ENCODE results near the gene MCTP1. TPM values are rescaled to one million over a fixed set of nuclear protein-coding genes. Genes with fewer than 3 reads are reported as not detected.

Gene MCTP1
- total RNA-seq, 2 donors from 2014 or later: 22.1 to 256 TPM

DNA sequence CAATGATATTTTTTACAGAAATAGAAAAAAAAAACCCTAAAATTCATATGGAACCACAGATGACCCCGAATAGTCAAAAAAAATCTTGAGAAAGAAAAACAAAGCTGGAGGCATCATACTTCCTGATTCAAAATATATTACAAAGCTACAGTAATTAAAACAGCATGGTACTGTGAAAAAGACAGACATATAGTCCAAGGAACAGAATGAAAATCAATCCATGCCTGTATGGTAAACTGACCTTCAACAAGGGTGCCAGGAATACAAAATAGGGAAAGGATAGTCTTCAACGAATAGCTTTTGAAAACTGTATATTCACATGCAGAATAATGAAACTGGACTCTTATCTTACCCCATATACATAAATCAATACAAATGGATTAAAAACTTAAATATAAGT lies 307.5 kb downstream of the MCTP1 start:
- peaks cover 7% of the 10 kb centered on the region for H3K9me3 ChIP-seq
- H3K4me3 ChIP-seq: no peak overlapping the region
- H3K27me3 ChIP-seq (replicated peaks; ENCODE audit: insufficient read depth): no peaks in the 10 kb centered on the region
- H3K27ac ChIP-seq: no peak overlapping the region
- ATAC-seq (ENCODE audit: insufficient number of reproducible peaks, low FRiP score, low read depth) (no peak), DNase-seq (ENCODE audit: low spot score) (no peak)
- H3K4me1 ChIP-seq (ENCODE audit: control insufficient read depth in 1 of 2, low read depth in 2 of 2): no peaks in the 10 kb centered on the region
- no peaks in the 10 kb centered on the region for H3K36me3 ChIP-seq
- TF ChIP-seq, protein P1, sequence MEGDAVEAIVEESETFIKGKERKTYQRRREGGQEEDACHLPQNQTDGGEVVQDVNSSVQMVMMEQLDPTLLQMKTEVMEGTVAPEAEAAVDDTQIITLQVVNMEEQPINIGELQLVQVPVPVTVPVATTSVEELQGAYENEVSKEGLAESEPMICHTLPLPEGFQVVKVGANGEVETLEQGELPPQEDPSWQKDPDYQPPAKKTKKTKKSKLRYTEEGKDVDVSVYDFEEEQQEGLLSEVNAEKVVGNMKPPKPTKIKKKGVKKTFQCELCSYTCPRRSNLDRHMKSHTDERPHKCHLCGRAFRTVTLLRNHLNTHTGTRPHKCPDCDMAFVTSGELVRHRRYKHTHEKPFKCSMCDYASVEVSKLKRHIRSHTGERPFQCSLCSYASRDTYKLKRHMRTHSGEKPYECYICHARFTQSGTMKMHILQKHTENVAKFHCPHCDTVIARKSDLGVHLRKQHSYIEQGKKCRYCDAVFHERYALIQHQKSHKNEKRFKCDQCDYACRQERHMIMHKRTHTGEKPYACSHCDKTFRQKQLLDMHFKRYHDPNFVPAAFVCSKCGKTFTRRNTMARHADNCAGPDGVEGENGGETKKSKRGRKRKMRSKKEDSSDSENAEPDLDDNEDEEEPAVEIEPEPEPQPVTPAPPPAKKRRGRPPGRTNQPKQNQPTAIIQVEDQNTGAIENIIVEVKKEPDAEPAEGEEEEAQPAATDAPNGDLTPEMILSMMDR (IDR thresholded peaks at IDR 0.05): no peak

- H3K9me3 ChIP-seq: peaks cover 7% of the 10 kb centered on the region
- no peak overlapping the region for H3K4me3 ChIP-seq
- ATAC-seq (ENCODE audit: insufficient number of reproducible peaks, low FRiP score, low read depth) (no peak), DNase-seq (ENCODE audit: low spot score) (no peak)
- no peaks in the 10 kb centered on the region for H3K36me3 ChIP-seq
- H3K4me1 ChIP-seq (ENCODE audit: control insufficient read depth in 1 of 2, low read depth in 2 of 2): no peaks in the 10 kb centered on the region
- H3K27me3 ChIP-seq (replicated peaks; ENCODE audit: insufficient read depth): no peaks in the 10 kb centered on the region
- TF ChIP-seq, protein P1 (IDR thresholded peaks at IDR 0.05): no peak
- no peak overlapping the region for H3K27ac ChIP-seq
Measured at GRCh38 chr5:94976853-94977252, 308.0 kb downstream of the MCTP1 start.

DNA sequence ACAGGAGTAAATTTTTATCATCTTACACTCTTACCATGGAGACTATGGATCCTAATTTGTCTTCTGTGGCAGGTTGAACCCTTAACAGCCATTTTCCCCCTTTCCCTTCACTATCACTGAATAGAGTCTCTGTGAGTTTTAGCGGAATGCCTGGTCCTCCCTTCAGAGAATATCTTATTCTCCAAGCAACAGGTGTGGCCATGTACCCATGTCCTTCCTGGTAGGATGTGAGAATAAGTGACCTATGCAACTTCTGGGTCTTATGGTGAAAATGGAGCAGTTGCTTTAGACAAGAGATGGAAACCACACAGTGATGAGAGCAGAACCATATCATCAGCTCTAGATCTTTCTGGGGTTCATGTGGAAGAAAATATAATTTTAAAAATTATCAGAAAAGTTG lies 312.6 kb downstream of the MCTP1 start:
- Histone ChIP-seq H3K4me1 (ENCODE audit: control insufficient read depth in 1 of 2, low read depth in 2 of 2) (no peaks in the 10 kb centered on the region), H3K27ac (no peak overlapping the region), H3K9me3 (peaks cover 3% of the 10 kb centered on the region), H3K36me3 (no peaks in the 10 kb centered on the region), H3K27me3 (replicated peaks; ENCODE audit: insufficient read depth) (no peaks in the 10 kb centered on the region), H3K4me3 (no peak overlapping the region)
- ATAC-seq (ENCODE audit: insufficient number of reproducible peaks, low FRiP score, low read depth) (no peak), DNase-seq (ENCODE audit: low spot score) (no peak)
- TF ChIP-seq, protein P1 (IDR thresholded peaks at IDR 0.05): no peak

DNA sequence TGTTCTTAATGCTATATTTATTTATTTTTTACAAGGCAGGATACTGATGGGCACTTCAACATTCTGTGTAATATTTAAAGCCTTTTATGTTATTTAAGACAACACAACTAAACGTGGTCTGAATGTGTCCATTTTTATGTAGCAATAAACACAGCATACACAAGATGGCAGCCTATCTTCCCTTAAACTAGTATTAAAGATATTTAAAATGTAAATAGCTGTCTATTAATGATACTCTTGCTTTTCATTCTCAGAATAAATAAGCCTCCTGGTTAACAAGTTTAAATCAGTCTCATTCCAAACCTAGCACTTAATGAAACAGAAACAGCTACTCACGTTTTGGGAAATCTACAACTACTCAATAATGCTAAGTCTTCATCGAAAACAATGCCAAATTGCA lies 315.7 kb downstream of the MCTP1 start:
- Histone ChIP-seq H3K9me3 (peaks cover 3% of the 10 kb centered on the region), H3K4me3 (no peak overlapping the region), H3K27ac (no peak overlapping the region), H3K27me3 (replicated peaks; ENCODE audit: insufficient read depth) (no peaks in the 10 kb centered on the region), H3K4me1 (ENCODE audit: control insufficient read depth in 1 of 2, low read depth in 2 of 2) (no peaks in the 10 kb centered on the region), H3K36me3 (no peaks in the 10 kb centered on the region)
- DNase-seq (ENCODE audit: low spot score): no peak
- TF ChIP-seq, protein P1 (IDR thresholded peaks at IDR 0.05): no peak
- ATAC-seq (ENCODE audit: insufficient number of reproducible peaks, low FRiP score, low read depth): no peak

DNA sequence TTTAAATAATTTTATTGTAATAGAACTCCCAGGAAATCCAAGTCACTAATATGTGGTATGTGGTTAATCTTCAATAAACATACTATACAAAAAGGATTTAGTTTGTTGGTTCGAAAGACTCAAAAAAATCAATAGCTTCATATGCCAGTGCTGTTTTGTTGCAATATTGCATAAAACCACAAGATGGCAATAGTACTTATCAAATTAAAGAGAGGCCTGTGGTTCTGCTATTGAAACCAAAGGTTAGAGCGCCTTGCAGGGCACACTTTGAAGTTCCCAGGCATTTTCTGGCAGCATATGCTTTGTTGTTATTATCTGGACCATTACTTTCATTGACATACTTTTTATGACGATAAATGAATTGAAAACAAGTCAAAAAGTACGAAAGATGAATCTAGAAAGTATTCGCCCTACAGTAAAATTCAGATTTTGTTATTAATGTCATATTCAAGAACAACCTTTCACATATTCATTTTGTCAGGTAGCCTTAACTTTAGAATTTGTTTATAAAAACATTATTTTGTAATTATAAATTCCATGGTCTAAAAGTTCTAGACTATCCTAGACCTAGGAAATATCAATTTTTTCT lies 316.3 kb downstream of the MCTP1 start:
- ATAC-seq (ENCODE audit: insufficient number of reproducible peaks, low FRiP score, low read depth) (no peak), DNase-seq (ENCODE audit: low spot score) (no peak)
- TF ChIP-seq, protein P1 (IDR thresholded peaks at IDR 0.05): peak; percentile 39
- peaks cover 3% of the 10 kb centered on the region for H3K9me3 ChIP-seq
- H3K27me3 ChIP-seq (replicated peaks; ENCODE audit: insufficient read depth): no peaks in the 10 kb centered on the region
- no peak overlapping the region for H3K4me3 ChIP-seq
- no peaks in the 10 kb centered on the region for H3K36me3 ChIP-seq
- no peak overlapping the region for H3K27ac ChIP-seq
- no peaks in the 10 kb centered on the region for H3K4me1 ChIP-seq (ENCODE audit: control insufficient read depth in 1 of 2, low read depth in 2 of 2)
